ENCODE data around the gene SUGCT.
A peak's percentile ranks its signal among the peaks of the same experiment; 100 is the strongest.

SUGCT gene

DNA sequence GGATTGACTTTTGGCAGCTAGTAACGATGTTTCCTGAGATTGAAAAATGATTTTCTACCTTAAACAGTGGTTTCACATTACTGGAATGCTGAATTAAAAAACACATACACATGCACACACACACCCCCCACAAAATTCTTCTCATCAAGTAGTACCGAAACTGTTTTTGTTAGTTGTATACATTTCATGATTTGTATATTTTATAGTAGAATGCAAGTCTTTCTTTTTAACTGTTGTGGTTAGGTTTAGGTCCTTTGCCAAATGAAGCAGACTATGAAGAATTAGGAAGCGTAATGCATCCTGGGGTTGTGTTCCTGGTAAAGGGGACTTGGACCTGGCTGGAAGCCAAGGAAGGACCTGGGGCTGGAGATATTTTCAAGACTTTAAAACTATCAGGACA, 505.8 kb downstream of the SUGCT start:
- no peak for TF ChIP-seq CTCF (IDR thresholded peaks at IDR 0.05; ENCODE audit: low read depth, low read length, missing control alignments)
- in situ Hi-C loops (cut with HindIII; ENCODE audit: low sequenced_read_pairs) = no loop called here
- peak; percentile 36 for DNase-seq (ENCODE audit: low read depth)
- no peak overlapping the region for H3K4me3 ChIP-seq (ENCODE audit: low read depth, low read length)

- in situ Hi-C loops (cut with HindIII; ENCODE audit: low sequenced_read_pairs) = no loop called here
- no peak overlapping the region for H3K4me3 ChIP-seq (ENCODE audit: low read depth, low read length)
- TF ChIP-seq CTCF (IDR thresholded peaks at IDR 0.05; ENCODE audit: low read depth, low read length, missing control alignments) = no peak
- no peak for DNase-seq (ENCODE audit: low read depth)
These were observed 506.9 kb downstream of the SUGCT start for GRCh38 chr7:40641701-40642100.

- H3K4me3 ChIP-seq (ENCODE audit: low read depth, low read length) = no peak overlapping the region
- in situ Hi-C loops (cut with HindIII; ENCODE audit: low sequenced_read_pairs) = no loop called here
- no peak for TF ChIP-seq CTCF (IDR thresholded peaks at IDR 0.05; ENCODE audit: low read depth, low read length, missing control alignments)
- DNase-seq (ENCODE audit: low read depth) = no peak
These were observed 508.9 kb downstream of the SUGCT start for GRCh38 chr7:40643664-40644063.

GRCh38 chr7:40644454-40645188, 509.8 kb downstream of the SUGCT start:
- no peak for DNase-seq (ENCODE audit: low read depth)
- TF ChIP-seq CTCF (IDR thresholded peaks at IDR 0.05; ENCODE audit: low read depth, low read length, missing control alignments) = no peak
- in situ Hi-C loops (cut with HindIII; ENCODE audit: low sequenced_read_pairs) = no loop called here
- H3K4me3 ChIP-seq (ENCODE audit: low read depth, low read length) = no peak overlapping the region

GRCh38 chr7:40645197-40645596, 510.4 kb downstream of the SUGCT start:
- no peak for DNase-seq (ENCODE audit: low read depth)
- no peak overlapping the region for H3K4me3 ChIP-seq (ENCODE audit: low read depth, low read length)
- TF ChIP-seq CTCF (IDR thresholded peaks at IDR 0.05; ENCODE audit: low read depth, low read length, missing control alignments) = no peak
- in situ Hi-C loops (cut with HindIII; ENCODE audit: low sequenced_read_pairs) = no loop called here

DNA sequence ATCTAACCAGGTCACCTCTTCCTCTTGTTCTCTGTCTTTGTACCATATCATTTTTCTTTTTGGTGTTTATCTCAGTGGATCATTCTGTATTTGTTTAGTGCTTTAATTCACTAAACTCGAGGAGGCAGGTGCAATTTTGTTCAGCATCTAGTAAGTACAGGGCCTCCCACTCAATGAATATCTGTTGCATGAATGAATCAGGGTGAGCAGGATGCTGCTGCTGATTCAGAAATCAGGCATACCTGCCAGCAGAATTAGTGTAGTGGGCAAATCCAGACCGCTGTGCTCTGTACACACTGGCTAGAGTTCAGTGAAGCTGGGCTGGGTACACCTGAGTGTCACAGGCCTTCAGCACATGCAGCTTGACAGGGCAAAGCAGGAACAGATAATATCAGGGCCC, 511.9 kb downstream of the SUGCT start:
- H3K4me3 ChIP-seq (ENCODE audit: low read depth, low read length) = no peak overlapping the region
- in situ Hi-C loops (cut with HindIII; ENCODE audit: low sequenced_read_pairs) = no loop called here
- DNase-seq (ENCODE audit: low read depth) = no peak
- TF ChIP-seq CTCF (IDR thresholded peaks at IDR 0.05; ENCODE audit: low read depth, low read length, missing control alignments) = no peak

All from astrocyte of the cerebellum (primary cell).